Stimulated activated CD8-positive, alpha-beta memory T cell treated with anti-CD3 and anti-CD28 coated beads, Interleukin-4, amount 100 ng/mL, for 4 hours (primary cell): ENCODE results near the gene BICD1.
"Not testable (repeated sequence)": the region's sequence is repeated elsewhere in the genome, so short reads cannot be mapped to it uniquely, and the experiment has no call there.

Experiments used
- DNase-seq, 2 donors: peaks; one replicate each; pipeline ENCODE4 v3.0.0-alpha.2; 2020; ENCODE audit warnings: low read depth in 2 of 2, low spot score in 1 of 2

The BICD1 gene

DNA sequence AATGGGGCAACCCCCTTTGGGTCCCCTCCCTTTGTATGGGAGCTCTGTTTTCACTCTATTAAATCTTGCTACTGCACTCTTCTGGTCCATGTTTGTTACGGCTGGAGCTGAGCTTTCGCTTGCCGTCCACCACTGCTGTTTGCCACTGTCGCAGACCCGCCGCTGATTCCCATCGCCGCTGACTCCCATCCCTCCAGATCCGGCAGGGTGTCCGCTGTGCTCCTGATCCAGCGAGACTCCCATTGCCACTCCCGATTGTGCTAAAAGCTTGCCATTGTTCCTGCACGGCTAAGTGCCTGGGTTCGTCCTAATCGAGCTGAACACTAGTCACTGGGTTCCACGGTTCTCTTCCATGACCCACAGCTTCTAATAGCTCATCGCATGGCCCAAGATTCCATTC, 168.9 kb downstream of the BICD1 start:
- not testable (repeated sequence) for DNase-seq

DNA sequence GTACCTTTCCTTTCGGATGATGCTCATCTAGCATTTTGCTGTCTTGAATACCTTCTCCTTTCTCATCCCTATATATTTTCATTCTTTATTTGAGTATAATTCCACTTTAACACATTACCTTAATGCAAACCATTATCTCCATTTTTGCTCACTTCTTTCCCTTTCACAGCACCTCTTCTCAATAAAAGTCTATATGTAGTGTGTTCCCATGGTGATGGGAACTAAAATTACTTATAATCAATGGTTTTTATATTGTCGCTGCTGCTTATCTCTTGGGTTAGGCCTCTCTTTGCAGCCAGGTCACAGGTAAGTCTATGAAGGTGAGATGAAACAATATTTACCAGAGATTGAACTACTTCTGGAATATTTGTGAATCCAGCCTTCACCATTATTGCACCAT, 171.1 kb downstream of the BICD1 start:
- no peak for DNase-seq

DNA sequence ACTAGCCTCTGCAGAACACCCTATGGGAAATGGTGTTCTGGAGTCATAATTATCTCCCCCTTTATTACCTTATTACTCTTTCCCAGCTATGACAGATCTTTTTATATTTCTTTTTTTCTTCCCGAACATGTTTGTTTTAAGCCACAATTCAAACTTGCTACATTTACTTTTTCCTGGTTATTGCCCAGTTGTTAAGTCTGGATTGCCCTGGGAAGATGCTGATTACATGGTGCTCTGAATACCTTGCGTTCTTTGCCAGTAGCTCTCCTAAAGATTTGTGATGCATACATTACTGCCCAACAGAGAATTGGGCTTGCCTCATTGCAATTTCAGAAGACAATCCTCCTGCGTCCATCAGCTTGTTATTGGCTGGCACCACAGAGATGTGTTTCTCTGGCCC, 174.5 kb downstream of the BICD1 start:
- DNase-seq: no peak

DNA sequence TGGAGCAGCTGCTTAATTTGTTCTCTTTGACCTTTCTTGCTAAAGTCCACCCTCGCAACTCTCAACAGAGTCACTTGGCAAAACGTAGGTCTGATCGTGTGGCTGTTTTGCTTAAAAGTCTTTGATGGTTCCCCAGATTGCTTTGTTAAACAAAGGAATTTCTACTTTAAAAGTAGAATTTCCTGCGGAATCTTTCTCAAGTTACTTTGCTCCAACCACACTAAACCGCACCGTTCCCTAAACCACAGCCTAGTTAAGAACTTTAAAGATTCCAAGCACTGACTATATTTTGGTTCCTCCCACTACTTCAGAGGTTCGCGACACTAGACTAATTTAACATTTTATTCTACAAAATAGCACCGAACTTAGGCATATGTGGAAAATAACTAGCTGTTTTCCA, 177.9 kb downstream of the BICD1 start:
- no peak for DNase-seq

DNA sequence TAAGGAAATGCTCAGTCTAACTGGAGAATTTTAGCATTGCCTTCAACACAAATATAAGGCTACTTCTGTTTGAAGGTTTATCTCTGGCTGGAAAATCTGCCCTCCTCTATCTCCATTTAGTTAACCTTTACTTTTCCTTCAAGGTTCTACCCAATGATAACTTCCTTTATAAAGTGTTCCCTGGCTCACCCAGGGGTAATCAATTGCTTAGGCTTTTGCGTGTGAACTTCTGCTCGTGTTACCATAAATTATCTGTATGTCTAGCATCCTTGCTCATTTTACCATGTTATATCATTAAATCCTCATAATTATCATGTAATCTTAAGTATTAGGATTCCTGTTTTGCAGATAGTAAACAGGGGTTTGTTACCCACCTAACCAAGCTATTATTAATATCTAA, 178.4 kb downstream of the BICD1 start:
- no peak for DNase-seq

DNA sequence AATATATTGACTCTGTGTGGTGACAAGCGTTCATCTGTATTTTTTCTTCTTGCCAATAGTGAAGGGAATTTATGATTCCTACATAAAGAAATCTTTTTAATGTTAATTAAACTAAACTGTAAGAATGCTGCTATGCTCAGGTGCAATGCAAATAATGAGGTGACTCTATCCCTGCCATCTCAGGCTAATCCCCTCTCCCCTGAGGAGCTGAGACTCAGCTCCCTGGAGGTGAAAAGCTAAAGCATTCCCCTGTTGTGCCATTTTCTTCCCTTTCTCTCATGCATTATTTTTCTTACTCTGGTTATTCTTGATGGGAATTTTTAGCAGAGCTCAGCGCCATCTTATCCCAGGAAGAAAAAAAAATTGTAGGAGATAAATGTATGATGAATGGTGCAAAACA, 178.8 kb downstream of the BICD1 start:
- DNase-seq: no peak

DNA sequence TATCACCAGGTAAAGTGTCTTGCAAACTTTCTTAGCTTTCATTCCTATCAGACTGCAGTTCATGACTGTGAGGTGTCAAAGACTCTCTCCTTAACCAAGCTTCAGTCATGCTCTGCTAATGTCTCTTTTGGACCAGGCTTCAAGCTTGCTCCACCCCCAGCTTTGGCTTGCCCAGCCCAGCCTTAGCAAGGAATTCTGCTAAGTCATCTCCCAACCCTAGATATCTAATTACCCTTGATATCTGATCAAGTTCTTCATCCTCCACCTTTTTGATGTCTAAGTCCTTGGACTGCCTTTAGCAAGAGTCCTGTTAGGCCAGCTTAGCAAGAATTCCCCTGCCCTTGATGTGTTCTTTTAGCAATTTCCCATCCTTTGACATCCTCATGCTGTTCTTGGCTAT, 183.8 kb downstream of the BICD1 start:
- DNase-seq: no peak

DNA sequence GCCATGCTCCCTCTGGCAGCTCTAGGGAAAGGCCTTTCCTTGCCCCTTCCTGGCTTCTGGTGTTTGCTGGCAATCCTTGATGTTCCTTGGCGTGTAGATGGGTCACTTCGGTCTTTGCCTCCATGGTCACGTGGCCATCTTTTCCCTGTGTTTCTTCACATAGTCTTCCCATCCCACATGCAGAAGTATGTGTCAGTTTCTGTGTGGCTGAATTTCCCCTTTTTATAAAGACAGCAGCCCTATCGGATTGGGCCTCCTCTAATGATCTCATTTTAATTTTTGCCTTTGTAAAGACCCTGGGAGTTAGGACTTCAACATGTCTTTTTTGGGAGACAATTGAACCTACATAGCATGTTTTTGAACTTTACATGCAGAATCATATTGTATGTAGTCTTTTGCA, 185.5 kb downstream of the BICD1 start:
- no peak for DNase-seq

DNA sequence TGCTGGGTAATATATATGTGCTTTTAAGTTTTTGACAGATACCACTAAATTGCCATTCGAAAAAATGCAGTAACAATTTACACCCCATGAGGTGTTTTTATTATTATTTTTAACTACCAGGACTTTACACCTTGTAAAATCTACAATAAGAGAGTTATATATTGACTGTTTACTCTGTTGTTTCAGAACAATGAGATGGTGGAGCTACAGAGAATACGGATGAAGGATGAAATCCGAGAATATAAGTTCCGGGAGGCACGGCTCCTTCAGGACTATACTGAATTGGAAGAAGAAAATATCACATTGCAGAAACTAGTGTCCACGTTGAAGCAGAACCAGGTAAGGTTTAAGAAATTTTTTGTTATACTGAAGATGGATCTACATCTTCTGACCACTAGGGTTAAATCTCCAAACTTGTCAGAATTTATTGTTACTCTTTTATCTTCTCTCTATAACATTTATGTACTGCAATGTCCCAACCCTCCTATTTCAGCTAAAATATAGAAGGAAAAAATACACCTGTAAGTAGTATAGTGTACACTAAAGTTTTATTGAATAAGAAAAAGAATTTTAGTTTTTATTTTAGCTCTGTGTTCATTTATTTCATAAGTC, 187.3 kb downstream of the BICD1 start:
- DNase-seq: no peak

DNA sequence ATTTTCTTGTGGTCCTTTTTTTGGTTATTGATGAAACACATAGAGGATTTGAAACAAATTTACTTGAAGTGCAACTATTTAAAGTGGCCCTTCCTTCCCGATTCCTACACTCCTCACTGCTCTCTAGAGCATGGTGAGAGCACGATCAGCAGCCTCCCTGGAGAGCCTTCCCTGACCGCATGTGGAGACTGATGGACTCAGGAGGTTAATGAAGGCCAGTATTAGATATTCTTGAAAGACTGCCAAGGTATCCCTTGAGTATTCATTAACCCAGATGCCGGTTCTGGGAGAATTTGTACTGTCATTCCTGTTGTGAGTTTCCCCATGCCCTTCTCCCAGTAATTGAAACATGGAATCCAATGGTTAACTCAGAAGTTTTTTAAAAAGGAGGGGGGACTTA, 189.9 kb downstream of the BICD1 start:
- no peak for DNase-seq

DNA sequence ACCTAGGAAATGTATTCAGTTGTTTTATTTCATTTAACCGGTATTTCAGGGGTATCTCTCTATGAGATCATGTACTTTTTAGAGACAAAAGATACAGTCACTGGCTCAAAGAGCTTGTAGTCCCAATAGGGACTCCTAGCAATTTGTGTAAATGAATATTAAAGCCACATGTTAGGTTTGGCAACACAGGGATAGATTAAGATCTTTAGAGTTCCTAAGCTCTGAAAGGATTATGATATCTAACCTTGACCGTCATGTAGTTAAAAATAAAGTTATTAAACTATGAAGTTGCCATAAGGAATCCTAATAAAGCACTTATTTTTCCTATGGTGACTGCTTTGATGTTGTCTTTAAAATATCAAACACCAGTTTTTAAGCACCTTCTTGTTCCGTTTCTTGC, 192.3 kb downstream of the BICD1 start:
- no peak for DNase-seq

DNA sequence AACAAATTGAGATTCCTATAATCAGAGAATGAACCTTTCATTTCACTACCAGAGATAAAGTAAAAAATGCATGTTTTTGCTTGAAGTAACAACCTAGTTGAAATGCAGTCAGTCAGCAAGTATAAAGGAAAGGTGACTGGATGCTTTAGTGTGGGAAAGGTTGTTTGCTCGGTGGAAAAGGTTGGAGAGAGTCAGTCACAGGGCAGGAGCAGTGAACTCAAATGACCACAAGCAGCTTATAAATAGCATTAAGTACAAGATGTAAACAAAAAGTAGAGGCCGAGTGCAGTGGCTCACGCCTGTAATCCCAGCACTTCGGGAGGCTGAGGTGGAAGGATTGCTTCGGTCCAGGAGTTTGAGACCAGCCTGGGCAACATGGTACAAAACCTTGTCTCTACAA, 194.6 kb downstream of the BICD1 start:
- DNase-seq: no peak

DNA sequence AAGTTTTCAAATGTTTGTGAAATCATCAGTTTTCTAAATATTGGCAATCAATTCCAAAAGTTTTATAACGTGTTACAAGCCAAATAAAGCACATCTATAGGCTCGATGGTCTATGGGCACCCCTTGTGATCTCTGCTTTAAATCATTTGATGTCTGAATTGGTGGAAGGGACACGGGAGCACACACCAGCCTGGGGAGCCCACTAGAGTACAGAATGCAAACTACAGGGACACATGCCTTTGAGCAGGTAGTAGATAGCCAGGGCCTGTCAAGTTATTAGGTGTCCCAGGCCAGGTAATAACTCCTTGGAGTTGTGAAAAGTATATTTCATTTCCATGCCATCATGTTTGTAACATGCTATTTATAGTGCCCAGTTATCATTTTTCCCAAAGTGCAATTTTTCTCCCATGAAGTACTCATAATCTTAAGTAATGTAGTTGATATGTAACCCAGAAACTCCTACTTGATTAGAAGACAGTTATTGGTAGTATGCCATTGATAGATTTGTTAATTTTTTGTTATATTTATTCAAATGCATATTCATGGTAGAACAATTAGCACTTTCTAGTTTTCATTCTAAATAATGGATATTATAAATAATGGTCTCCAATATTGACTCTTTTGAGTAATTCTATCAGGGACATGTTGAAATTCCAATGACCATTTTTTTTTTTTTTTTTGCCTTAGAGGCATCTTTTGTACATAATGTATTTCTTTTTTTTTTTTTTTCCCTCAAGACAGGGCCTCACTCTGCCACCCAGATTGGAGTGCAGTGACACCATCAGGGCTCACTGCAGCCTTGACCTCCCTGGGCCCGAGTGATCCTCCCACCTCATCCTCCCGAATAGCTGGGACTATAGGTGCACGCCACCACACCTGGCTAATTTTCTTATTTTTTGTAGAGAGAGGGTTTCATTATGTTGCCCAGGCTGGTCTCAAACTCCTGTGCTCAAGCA, 195.8 kb downstream of the BICD1 start:
- DNase-seq: no peak

DNA sequence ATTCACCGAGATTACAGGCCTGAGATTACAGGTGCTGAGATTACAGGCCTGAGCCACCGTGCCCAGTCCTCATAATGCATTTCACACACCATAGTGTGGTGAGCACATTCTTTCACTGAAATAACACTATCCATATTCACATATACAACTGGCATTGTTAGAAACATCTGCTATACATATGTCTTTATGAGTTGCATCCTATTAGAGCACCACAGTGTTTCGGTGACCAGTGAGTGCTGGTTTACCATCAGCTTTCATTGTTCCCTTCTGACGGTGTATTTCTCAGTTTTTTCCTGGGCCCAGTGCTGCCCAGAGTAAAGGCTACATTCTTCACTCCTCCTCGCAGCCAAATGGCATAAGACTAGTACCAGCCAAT, 196.5 kb downstream of the BICD1 start:
- DNase-seq: no peak

DNA sequence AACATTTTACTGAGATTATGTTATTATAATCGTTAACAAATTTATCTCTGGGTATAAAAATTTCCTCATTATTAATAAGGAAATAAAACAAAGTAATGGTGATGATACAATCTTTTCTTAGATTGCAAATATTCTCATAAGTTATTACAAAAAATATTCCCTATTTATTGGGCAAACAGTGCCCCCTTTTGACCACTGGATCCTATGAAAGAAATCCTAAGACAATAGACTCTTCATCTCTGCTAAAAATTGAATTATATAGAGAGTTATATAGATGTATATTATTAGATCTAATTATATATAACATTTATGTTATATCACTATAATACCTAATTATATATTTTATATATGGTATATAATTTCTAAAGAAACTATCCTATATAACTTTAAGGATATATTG, 198.5 kb downstream of the BICD1 start:
- DNase-seq: no peak

DNA sequence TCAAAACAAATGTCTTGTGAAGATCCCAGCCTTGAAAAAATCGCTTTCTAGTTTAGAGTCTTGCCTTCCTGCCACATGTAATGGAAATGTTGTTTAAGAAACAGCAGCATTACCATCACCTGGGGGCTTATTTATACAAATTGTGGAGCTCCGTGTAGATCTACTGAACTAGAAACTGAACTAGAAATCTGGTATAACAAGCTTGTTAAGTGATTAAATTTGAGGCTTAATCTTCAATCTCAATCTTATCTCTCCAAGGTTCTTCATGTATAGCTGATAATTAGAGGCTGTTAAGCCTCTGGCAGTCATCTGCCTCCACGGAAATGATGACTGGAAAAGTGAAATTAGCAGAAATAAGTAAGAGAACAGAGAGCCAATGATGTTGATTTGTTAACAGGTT, 200.7 kb downstream of the BICD1 start:
- no peak for DNase-seq

DNA sequence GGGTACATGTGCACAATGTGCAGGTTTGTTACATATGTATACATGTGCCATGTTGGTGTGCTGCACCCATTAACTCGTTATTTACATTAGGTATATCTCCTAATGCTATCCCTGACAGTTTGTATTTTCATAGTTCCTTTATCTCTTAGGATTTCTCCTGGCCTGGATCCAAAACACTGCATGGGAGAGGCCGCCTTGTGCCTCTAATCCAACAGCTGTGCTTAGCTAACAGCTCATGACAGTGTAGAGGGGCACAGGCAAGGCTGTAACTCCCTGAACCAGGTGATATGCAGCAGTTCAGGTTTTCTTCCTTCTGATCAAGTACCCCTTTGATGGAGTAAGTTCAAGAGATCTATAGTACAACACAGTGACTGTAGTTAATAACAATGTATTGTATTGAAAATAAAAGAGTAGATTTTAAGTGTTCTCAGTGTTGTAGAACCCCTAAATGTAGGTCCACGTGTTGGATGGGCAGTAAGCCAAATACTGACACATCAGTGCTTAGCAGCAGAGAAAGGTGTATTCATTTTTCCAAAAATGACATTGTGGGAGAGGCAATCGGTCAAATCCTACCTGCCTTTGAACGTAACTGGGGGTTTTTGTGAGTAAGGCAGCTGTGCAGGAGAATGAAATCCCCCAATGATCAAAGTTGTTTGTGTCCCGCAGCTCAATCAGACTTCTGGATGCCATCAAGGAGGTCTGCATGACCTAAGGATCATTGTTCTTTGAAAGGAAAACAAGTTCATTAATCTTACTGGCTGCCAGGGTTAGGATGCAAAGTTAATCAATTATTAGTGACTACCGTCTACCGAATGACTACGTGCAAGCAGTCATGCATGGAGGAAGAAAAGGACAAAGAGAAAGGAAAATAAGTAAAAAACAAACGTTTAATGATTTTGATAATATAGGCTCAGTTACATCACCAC, 203.4 kb downstream of the BICD1 start:
- no peak for DNase-seq

DNA sequence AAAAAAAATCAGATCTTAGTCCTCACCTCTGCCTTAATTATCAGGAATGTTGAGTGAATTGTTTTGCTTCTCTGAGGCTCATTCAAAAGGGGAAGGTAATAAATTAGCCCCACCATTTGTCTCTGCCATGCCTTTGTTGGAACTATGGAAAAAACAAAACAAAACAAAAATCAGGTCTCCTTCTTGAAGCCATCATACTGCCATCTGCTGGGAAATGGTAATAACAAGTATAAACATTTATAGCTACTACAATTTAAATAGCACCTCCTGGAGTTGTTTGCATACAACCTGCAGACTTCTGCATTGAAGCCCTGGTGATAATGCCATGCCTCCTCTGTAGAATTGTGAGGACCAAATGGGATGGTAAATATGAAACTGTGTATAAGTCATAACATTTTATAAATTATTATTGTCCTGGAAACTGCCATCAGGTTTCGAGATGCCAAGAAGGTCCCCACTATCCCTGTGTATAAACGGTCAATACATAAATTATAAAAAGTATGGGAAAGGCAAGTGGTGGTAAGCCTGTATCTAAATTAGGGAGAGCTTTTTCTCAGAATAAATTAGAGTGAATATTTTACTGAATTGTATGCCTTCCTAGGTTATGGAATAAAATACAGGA, 205.5 kb downstream of the BICD1 start:
- DNase-seq: no peak

DNA sequence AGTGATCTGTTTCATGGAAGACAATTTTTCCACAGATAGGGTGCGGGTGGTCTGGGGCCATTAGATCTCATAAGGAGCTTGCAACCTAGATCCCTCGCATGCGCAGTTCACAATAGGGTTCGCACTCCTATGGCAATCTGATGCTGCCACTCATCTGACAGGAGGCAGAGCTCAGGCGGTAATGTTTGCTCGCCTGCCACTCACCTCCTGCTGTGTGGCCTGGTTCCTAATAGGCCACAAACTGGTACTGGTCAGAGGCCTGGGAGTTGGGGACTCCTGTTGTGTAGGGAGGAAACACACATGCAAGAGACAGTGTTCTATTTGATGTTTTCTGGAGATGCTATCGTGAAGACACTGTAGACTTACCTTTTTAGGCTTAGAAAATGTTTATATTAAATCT, 215.7 kb downstream of the BICD1 start:
- DNase-seq: no peak

DNA sequence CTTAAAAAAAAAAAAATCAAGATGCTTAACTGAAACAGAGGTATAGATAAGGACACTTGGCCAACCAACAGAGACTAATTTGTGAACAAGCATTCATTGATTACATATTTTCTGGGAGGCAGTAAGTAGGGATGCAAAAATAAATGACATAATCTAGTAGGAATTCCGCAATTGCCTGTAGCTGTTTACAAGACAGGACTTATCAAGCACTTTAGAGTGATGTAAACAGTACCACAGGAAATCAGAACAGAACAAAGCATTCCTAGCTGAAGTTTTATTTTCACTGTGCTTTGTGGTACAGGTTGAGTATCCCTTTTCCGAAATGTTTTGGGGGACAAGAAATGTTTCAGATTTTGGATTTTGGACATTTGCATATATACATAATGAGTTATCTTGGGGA, 224.5 kb downstream of the BICD1 start:
- no peak for DNase-seq

DNA sequence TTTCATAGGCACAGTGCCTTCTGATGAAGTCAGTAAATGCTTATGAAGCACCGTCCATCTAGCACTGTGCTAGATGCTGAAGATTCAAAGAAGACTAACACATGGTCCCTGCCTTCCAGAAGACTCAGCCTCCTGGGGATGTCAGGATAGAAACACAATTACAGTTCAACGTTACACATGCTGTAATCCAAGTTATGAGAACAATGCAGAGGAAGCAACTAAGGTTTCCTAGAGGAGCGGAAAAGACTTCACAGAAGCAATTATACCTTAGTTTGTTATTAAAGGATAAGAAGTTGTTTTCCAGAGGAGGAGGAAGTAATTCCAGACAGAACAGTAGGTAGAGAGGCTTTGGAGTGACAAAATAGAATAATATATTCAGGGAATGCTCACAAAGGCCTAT, 225.8 kb downstream of the BICD1 start:
- no peak for DNase-seq
